H7 (cell line): ENCODE results near the gene FAM83E. TPM values are rescaled to one million over a fixed set of nuclear protein-coding genes. Genes with fewer than 3 reads are reported as not detected.

Experiments used
- DNase-seq: peaks from one replicate; pipeline ENCODE4 v3.0.0; 2012
- H3K27me3 ChIP-seq: 2 replicates; pipeline ENCODE4 v1.6.0; 2011; ENCODE audit warnings: mild to moderate bottlenecking, low read length; ENCODE audit not compliant: control insufficient read depth, insufficient read depth
- H3K36me3 ChIP-seq: replicated peaks from 2 replicates; pipeline ENCODE4 v1.5.1; 2011; ENCODE audit warnings: low read length; ENCODE audit not compliant: control insufficient read depth, insufficient read depth
- H3K4me3 ChIP-seq: 2 replicates; pipeline ENCODE4 v1.5.1; 2011; ENCODE audit warnings: low read depth, mild to moderate bottlenecking, control low read depth, low read length, moderate library complexity; ENCODE audit not compliant: insufficient read depth
- total RNA-seq: library from RNA; depleted of rRNA; stranded (reverse); fragments of >200 nt; shearing (Covaris generic); gene quantifications from 2 replicates; pipeline ENCODE4 v1.2.3, GENCODE V29; 2014

FAM83E gene
- total RNA-seq, 1 experiment from 2014 or later = 4.0 TPM

- DNase-seq = peak; percentile 35
- Histone ChIP-seq H3K27me3 (no peaks in the 10 kb centered on the region; the same call in 1 of the 2 replicates), H3K36me3 (no peaks in the 10 kb centered on the region), H3K4me3 (peak overlapping the region; percentile 77)
Observed at GRCh38 chr19:48646722-48647216, 31.9 kb upstream of the FAM83E start.

GRCh38 chr19:48646001-48646721 is 31.3 kb upstream of the FAM83E start, which contains the start of gene CA11:
TSS of gene CA11 (minus strand) at chr19:48646187. CDS start at chr19:48645632, 555 bp downstream.
- peak within 1 kb of the TSS; percentile 77 for H3K4me3 ChIP-seq
- H3K36me3 ChIP-seq = no peaks in the 10 kb centered on the region
- peak; percentile 98 for DNase-seq
- peaks cover 2% of the 10 kb centered on the region; the same call in 1 of the 2 replicates for H3K27me3 ChIP-seq

GRCh38 chr19:48645620-48646000 is 30.7 kb upstream of the FAM83E start:
- H3K4me3 ChIP-seq = peak overlapping the region; percentile 77
- DNase-seq = peak; percentile 75
- H3K27me3 ChIP-seq = peaks cover 2% of the 10 kb centered on the region; the same call in 1 of the 2 replicates
- H3K36me3 ChIP-seq = no peaks in the 10 kb centered on the region

GRCh38 chr19:48644839-48645619 is 30.2 kb upstream of the FAM83E start:
- peak overlapping the region; percentile 77 for H3K4me3 ChIP-seq
- no peaks in the 10 kb centered on the region for H3K36me3 ChIP-seq
- DNase-seq = peak; percentile 85
- H3K27me3 ChIP-seq = peaks cover 3% of the 10 kb centered on the region; the same call in 1 of the 2 replicates

GRCh38 chr19:48644355-48644754 is 29.5 kb upstream of the FAM83E start:
- H3K4me3 ChIP-seq = peak overlapping the region; percentile 9; the same call in 1 of the 2 replicates
- DNase-seq = peak; percentile 35
- H3K27me3 ChIP-seq = peaks cover 10% of the 10 kb centered on the region
- H3K36me3 ChIP-seq = no peaks in the 10 kb centered on the region

- no peak for DNase-seq
- no peaks in the 10 kb centered on the region for H3K36me3 ChIP-seq
- peaks cover 13% of the 10 kb centered on the region for H3K27me3 ChIP-seq
- no peak overlapping the region for H3K4me3 ChIP-seq
Observed at GRCh38 chr19:48642862-48643261, 28.0 kb upstream of the FAM83E start.

- H3K36me3 ChIP-seq = no peaks in the 10 kb centered on the region
- H3K4me3 ChIP-seq = no peak overlapping the region
- H3K27me3 ChIP-seq = peaks cover 16% of the 10 kb centered on the region
- no peak for DNase-seq
Observed at GRCh38 chr19:48641850-48642249, 27.0 kb upstream of the FAM83E start.

- Histone ChIP-seq H3K36me3 (no peaks in the 10 kb centered on the region), H3K4me3 (peak overlapping the region; percentile 42), H3K27me3 (peaks cover 28% of the 10 kb centered on the region)
- peak; percentile 56 for DNase-seq
Observed at GRCh38 chr19:48639483-48640375, 24.9 kb upstream of the FAM83E start.

GRCh38 chr19:48638831-48639381 is 24.0 kb upstream of the FAM83E start:
- Histone ChIP-seq H3K36me3 (no peaks in the 10 kb centered on the region), H3K4me3 (peak overlapping the region; percentile 44), H3K27me3 (peaks cover 28% of the 10 kb centered on the region)
- peak; percentile 91 for DNase-seq

- Histone ChIP-seq H3K27me3 (peaks cover 28% of the 10 kb centered on the region), H3K36me3 (no peaks in the 10 kb centered on the region), H3K4me3 (peak overlapping the region; percentile 49)
- peak; percentile 92 for DNase-seq
Observed at GRCh38 chr19:48637948-48638830, 23.3 kb upstream of the FAM83E start.

GRCh38 chr19:48637449-48637947 is 22.6 kb upstream of the FAM83E start:
- peak; percentile 98 for DNase-seq
- peaks cover 28% of the 10 kb centered on the region for H3K27me3 ChIP-seq
- H3K36me3 ChIP-seq = peaks cover 2% of the 10 kb centered on the region
- H3K4me3 ChIP-seq = peak overlapping the region; percentile 67

GRCh38 chr19:48636859-48637448 is 22.1 kb upstream of the FAM83E start, which contains the start of gene DBP:
TSS of gene DBP (minus strand) at chr19:48637379. CDS start at chr19:48636994, 385 bp downstream.
- peak within 1 kb of the TSS; percentile 67 for H3K4me3 ChIP-seq
- peaks cover 28% of the 10 kb centered on the region for H3K27me3 ChIP-seq
- DNase-seq = peak; percentile 78
- H3K36me3 ChIP-seq = peaks cover 2% of the 10 kb centered on the region
